ENCODE measurements around the gene FGGY. TPM values are rescaled to one million over a fixed set of nuclear protein-coding genes. Genes with fewer than 3 reads are reported as not detected.

Gene FGGY
- total RNA-seq, 1 experiment from 2014 or later = 17.8 TPM

GRCh38 chr1:59316497-59317128 is 19.7 kb downstream of the FGGY start:
- Histone ChIP-seq H3K4me3 (no peak overlapping the region), H4K20me1 (ENCODE audit: insufficient read depth) (no peaks in the 10 kb centered on the region), H2AFZ (no peak overlapping the region), H3K36me3 (ENCODE audit: low read depth) (no peaks in the 10 kb centered on the region), H3K27ac (no peak overlapping the region), H3K79me2 (ENCODE audit: low read depth) (no peaks in the 10 kb centered on the region), H3K9me2 (ENCODE audit: insufficient read depth) (no peaks in the 10 kb centered on the region), H3K27me3 (ENCODE audit: insufficient read depth, low read depth) (no peaks in the 10 kb centered on the region), H3K4me2 (no peak overlapping the region), H3F3A (ENCODE audit: insufficient read depth, low read depth) (no peaks in the 10 kb centered on the region), H3K4me1 (replicated peaks; ENCODE audit: insufficient read depth) (no peaks in the 10 kb centered on the region), H3K9me3 (ENCODE audit: insufficient read depth, low read depth) (no peaks in the 10 kb centered on the region; the same call in 1 of the 2 replicates)
- TF ChIP-seq, protein P1, sequence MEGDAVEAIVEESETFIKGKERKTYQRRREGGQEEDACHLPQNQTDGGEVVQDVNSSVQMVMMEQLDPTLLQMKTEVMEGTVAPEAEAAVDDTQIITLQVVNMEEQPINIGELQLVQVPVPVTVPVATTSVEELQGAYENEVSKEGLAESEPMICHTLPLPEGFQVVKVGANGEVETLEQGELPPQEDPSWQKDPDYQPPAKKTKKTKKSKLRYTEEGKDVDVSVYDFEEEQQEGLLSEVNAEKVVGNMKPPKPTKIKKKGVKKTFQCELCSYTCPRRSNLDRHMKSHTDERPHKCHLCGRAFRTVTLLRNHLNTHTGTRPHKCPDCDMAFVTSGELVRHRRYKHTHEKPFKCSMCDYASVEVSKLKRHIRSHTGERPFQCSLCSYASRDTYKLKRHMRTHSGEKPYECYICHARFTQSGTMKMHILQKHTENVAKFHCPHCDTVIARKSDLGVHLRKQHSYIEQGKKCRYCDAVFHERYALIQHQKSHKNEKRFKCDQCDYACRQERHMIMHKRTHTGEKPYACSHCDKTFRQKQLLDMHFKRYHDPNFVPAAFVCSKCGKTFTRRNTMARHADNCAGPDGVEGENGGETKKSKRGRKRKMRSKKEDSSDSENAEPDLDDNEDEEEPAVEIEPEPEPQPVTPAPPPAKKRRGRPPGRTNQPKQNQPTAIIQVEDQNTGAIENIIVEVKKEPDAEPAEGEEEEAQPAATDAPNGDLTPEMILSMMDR (conservative IDR thresholded peaks at IDR 0.05) = no peak
- no peak for TF ChIP-seq EZH2 (IDR thresholded peaks at IDR 0.05; ENCODE audit: low read depth)
- no TSS peak for BruUV-seq (replicated peaks)
- no peak for DNase-seq
- intact Hi-C loops (cut with micrococcal nuclease; ENCODE audit: unreplicated experiment) = no loop called here
- ChIA-PET POLR2A (ENCODE audit: unreplicated experiment) (no interaction called here), CTCF (no interaction called here)

GRCh38 chr1:59317343-59317742 is 20.4 kb downstream of the FGGY start:
- no peaks in the 10 kb centered on the region for H3F3A ChIP-seq (ENCODE audit: insufficient read depth, low read depth)
- no peaks in the 10 kb centered on the region for H4K20me1 ChIP-seq (ENCODE audit: insufficient read depth)
- no peaks in the 10 kb centered on the region for H3K36me3 ChIP-seq (ENCODE audit: low read depth)
- H3K9me3 ChIP-seq (ENCODE audit: insufficient read depth, low read depth) = no peaks in the 10 kb centered on the region; the same call in 1 of the 2 replicates
- no peaks in the 10 kb centered on the region for H3K9me2 ChIP-seq (ENCODE audit: insufficient read depth)
- no peak for TF ChIP-seq EZH2 (IDR thresholded peaks at IDR 0.05; ENCODE audit: low read depth)
- TF ChIP-seq, protein P1 (conservative IDR thresholded peaks at IDR 0.05) = no peak
- H2AFZ ChIP-seq = no peak overlapping the region
- no TSS peak for BruUV-seq (replicated peaks)
- H3K4me2 ChIP-seq = no peak overlapping the region
- DNase-seq = no peak
- H3K79me2 ChIP-seq (ENCODE audit: low read depth) = no peaks in the 10 kb centered on the region
- H3K4me1 ChIP-seq (replicated peaks; ENCODE audit: insufficient read depth) = no peaks in the 10 kb centered on the region
- ChIA-PET CTCF (no interaction called here), POLR2A (ENCODE audit: unreplicated experiment) (no interaction called here)
- H3K27ac ChIP-seq = no peak overlapping the region
- intact Hi-C loops (cut with micrococcal nuclease; ENCODE audit: unreplicated experiment) = no loop called here
- no peak overlapping the region for H3K4me3 ChIP-seq
- H3K27me3 ChIP-seq (ENCODE audit: insufficient read depth, low read depth) = no peaks in the 10 kb centered on the region

DNA sequence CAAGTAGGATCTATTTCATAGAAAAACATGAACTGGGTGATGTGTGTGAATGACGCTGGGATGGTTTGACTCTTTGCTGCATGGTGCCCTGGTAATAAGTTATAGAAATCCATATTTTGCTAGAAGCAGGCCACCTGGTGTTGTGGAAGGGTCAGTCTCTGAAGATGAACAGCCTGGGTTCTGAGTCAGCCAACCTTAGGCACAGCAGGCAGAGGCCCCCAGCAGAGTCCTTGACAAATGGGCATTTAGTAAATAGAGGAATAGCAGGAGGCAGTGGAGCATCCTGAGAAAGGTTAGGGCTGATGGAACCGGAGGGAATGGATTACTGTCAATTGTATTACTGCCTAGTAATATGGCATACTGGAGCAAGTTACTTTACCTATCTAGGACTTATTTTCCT is 20.9 kb downstream of the FGGY start:
- Histone ChIP-seq H3K4me3 (no peak overlapping the region), H2AFZ (no peak overlapping the region), H3K9me3 (ENCODE audit: insufficient read depth, low read depth) (no peaks in the 10 kb centered on the region), H3K27me3 (ENCODE audit: insufficient read depth, low read depth) (no peaks in the 10 kb centered on the region), H4K20me1 (ENCODE audit: insufficient read depth) (no peaks in the 10 kb centered on the region), H3F3A (ENCODE audit: insufficient read depth, low read depth) (no peaks in the 10 kb centered on the region), H3K4me2 (no peak overlapping the region), H3K36me3 (ENCODE audit: low read depth) (no peaks in the 10 kb centered on the region), H3K4me1 (replicated peaks; ENCODE audit: insufficient read depth) (no peaks in the 10 kb centered on the region), H3K9me2 (ENCODE audit: insufficient read depth) (no peaks in the 10 kb centered on the region), H3K79me2 (ENCODE audit: low read depth) (no peaks in the 10 kb centered on the region), H3K27ac (no peak overlapping the region)
- no peak for DNase-seq
- no peak for TF ChIP-seq EZH2 (IDR thresholded peaks at IDR 0.05; ENCODE audit: low read depth)
- TF ChIP-seq, protein P1 (conservative IDR thresholded peaks at IDR 0.05) = no peak
- no TSS peak for BruUV-seq (replicated peaks)
- CTCF ChIA-PET = no interaction called here
- intact Hi-C loops (cut with micrococcal nuclease; ENCODE audit: unreplicated experiment) = no loop called here
- POLR2A ChIA-PET (ENCODE audit: unreplicated experiment) = no interaction called here
